Loucy (cell line): ENCODE data around the gene MACROD2.

Experiments
- H2AFZ ChIP-seq: fragments of 200-600 bp; sonication (generic); 2 replicates; pipeline ENCODE4 v1.6.0; 2016; ENCODE audit warnings: antibody characterized with exemption, mild to moderate bottlenecking, low read length, moderate library complexity
- H3F3A ChIP-seq: fragments of 200-600 bp; 2 replicates; pipeline ENCODE4 v1.6.0; 2016; ENCODE audit warnings: antibody characterized with exemption, low read depth, mild to moderate bottlenecking
- H3K27me3 ChIP-seq: fragments of 200-600 bp; sonication (generic); 2 replicates; pipeline ENCODE4 v1.6.1; 2014; ENCODE audit warnings: low read length, mild to moderate bottlenecking; ENCODE audit not compliant: insufficient read depth, poor library complexity, severe bottlenecking
- H3K36me3 ChIP-seq: fragments of 200-600 bp; sonication (generic); 2 replicates; pipeline ENCODE4 v1.6.1; 2016; ENCODE audit warnings: low read length; ENCODE audit not compliant: insufficient read depth
- H3K4me1 ChIP-seq: fragments of 200-600 bp; sonication (generic); 2 replicates; pipeline ENCODE4 v1.5.1; 2014; ENCODE audit warnings: low read length, mild to moderate bottlenecking; ENCODE audit not compliant: insufficient read depth, poor library complexity, severe bottlenecking
- H3K4me2 ChIP-seq: fragments of 200-600 bp; sonication (generic); 2 replicates; pipeline ENCODE4 v1.6.0; 2014; ENCODE audit warnings: antibody characterized with exemption, low read length, low read depth, mild to moderate bottlenecking; ENCODE audit not compliant: poor library complexity, severe bottlenecking
- H3K4me3 ChIP-seq: fragments of 200-600 bp; sonication (generic); 2 replicates; pipeline ENCODE4 v1.5.1; 2014; ENCODE audit warnings: low read length, mild to moderate bottlenecking, mixed read lengths; ENCODE audit not compliant: poor library complexity, severe bottlenecking
- H3K79me2 ChIP-seq: fragments of 200-600 bp; sonication (generic); 2 replicates; pipeline ENCODE4 v1.6.1; 2014; ENCODE audit warnings: low read length; ENCODE audit not compliant: insufficient read depth
- H3K9ac ChIP-seq: fragments of 200-600 bp; sonication (generic); 2 replicates; pipeline ENCODE4 v1.6.0; 2014; ENCODE audit warnings: mild to moderate bottlenecking, low read depth, low read length, moderate library complexity; ENCODE audit not compliant: poor library complexity, severe bottlenecking
- H3K9me2 ChIP-seq: fragments of 200-600 bp; sonication (generic); replicated peaks from 2 replicates; pipeline ENCODE4 v1.6.1; 2016; ENCODE audit warnings: low read depth, low read length, mixed read lengths
- H3K9me3 ChIP-seq: fragments of 200-600 bp; sonication (generic); 2 replicates; pipeline ENCODE4 v1.6.1; 2014; ENCODE audit warnings: mild to moderate bottlenecking, antibody characterized with exemption, low read length, low read depth; ENCODE audit not compliant: insufficient read depth
- H4K20me1 ChIP-seq: fragments of 200-600 bp; sonication (generic); 2 replicates; pipeline ENCODE4 v1.6.0; 2014; ENCODE audit warnings: antibody characterized with exemption, low read length, mild to moderate bottlenecking; ENCODE audit not compliant: insufficient read depth, poor library complexity, severe bottlenecking
- EZH2phosphoT487 ChIP-seq: fragments of 200-600 bp; IDR thresholded peaks from 2 replicates; pipeline ENCODE4 v1.6.1; 2018; ENCODE audit warnings: antibody characterized with exemption, mild to moderate bottlenecking, moderate library complexity, borderline replicate concordance
- TF ChIP-seq, protein P1 (sequence below): fragments of 200-600 bp; sonication (generic); conservative IDR thresholded peaks from 2 replicates; pipeline ENCODE4 v1.5.1; 2014; ENCODE audit warnings: mild to moderate bottlenecking, antibody characterized with exemption, low read length

Gene MACROD2

DNA sequence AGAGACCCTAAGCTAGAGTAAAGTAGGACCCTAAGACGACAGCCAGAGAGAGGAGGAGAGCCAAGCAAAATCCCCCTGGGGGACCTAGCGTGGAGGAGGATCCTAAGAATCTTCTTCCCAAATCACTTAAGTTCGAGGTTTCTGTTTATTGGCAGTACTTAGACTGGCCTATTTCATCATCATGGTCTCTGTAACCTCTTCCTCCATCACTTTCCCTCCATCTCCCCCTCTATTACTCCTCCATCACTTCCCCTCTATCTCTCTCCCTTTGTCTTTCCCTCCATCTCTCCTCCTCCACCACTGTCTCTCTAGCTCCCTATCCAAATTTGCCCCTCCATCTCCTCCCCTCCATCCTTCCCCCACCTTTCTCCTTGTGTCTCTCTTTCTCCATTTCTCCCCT, 1175.7 kb downstream of the MACROD2 start:
- Histone ChIP-seq H3K79me2 (no peaks in the 10 kb centered on the region), H3K4me1 (no peaks in the 10 kb centered on the region), H3K9ac (no peak overlapping the region), H2AFZ (no peak overlapping the region), H3K4me2 (no peak overlapping the region), H3K4me3 (no peak overlapping the region), H3K9me2 (no peaks in the 10 kb centered on the region), H3K9me3 (peaks cover 3% of the 10 kb centered on the region; the same call in 1 of the 2 replicates), H3K36me3 (no peaks in the 10 kb centered on the region), H4K20me1 (no peaks in the 10 kb centered on the region), H3K27me3 (no peaks in the 10 kb centered on the region), H3F3A (no peaks in the 10 kb centered on the region)
- TF ChIP-seq, protein P1, sequence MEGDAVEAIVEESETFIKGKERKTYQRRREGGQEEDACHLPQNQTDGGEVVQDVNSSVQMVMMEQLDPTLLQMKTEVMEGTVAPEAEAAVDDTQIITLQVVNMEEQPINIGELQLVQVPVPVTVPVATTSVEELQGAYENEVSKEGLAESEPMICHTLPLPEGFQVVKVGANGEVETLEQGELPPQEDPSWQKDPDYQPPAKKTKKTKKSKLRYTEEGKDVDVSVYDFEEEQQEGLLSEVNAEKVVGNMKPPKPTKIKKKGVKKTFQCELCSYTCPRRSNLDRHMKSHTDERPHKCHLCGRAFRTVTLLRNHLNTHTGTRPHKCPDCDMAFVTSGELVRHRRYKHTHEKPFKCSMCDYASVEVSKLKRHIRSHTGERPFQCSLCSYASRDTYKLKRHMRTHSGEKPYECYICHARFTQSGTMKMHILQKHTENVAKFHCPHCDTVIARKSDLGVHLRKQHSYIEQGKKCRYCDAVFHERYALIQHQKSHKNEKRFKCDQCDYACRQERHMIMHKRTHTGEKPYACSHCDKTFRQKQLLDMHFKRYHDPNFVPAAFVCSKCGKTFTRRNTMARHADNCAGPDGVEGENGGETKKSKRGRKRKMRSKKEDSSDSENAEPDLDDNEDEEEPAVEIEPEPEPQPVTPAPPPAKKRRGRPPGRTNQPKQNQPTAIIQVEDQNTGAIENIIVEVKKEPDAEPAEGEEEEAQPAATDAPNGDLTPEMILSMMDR, result no peak
- TF ChIP-seq EZH2phosphoT487, result no peak

DNA sequence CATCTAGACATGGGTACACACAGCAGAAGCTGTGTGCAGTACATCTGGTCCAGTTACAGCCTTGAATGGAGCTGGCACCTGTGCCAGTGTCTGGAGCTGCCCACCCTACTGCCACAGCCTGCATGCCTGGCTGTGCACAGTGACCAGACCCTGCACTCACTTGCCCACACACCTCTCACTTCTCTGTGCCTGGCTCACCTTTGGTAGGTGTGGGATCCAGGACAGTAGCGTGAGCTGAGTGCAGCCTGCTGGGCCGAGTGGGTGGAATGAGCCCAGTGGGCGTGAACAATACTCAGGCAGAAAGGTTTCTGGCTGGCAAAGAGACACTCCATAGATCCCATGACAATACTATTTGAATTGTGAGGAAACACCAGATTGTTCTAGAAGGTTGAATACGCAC, 1181.6 kb downstream of the MACROD2 start:
- Histone ChIP-seq H3K36me3 (no peaks in the 10 kb centered on the region), H2AFZ (no peak overlapping the region), H3K9ac (no peak overlapping the region), H3K4me2 (no peak overlapping the region), H3K4me3 (no peak overlapping the region), H3K27me3 (no peaks in the 10 kb centered on the region), H3F3A (no peaks in the 10 kb centered on the region), H4K20me1 (no peaks in the 10 kb centered on the region), H3K9me2 (no peaks in the 10 kb centered on the region), H3K9me3 (peaks cover 10% of the 10 kb centered on the region; the same call in 1 of the 2 replicates), H3K4me1 (no peaks in the 10 kb centered on the region), H3K79me2 (no peaks in the 10 kb centered on the region)
- TF ChIP-seq, protein P1, result no peak
- TF ChIP-seq EZH2phosphoT487, result no peak

DNA sequence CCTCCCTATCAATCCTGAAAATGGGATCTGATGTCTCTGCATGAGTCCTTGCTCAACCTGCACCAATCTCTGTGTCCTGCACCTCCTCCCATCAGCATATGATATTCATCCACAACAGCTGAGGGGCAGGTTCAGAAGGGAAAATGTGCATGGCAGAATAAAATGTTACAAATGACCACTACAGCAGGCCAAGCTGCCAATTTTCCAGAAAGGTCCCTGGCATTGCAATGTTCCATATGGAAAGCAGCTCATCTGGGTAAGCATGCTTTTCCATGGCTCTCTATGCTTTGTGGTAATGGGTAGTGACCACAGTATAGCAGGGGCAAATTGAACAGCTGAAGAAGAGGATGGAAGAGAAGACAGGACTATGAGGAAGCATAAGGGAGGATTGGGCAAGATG, 1183.3 kb downstream of the MACROD2 start:
- TF ChIP-seq, protein P1, result no peak
- no peak for TF ChIP-seq EZH2phosphoT487

More for the DNA sequence above, 1183.3 kb downstream of the MACROD2 start:
- H3K4me3 ChIP-seq, result no peak overlapping the region
- H3K4me1 ChIP-seq, result no peaks in the 10 kb centered on the region
- no peaks in the 10 kb centered on the region for H3F3A ChIP-seq
- H3K4me2 ChIP-seq, result no peak overlapping the region
- no peak overlapping the region for H3K9ac ChIP-seq
- H3K79me2 ChIP-seq, result no peaks in the 10 kb centered on the region
- peaks cover 8% of the 10 kb centered on the region; the same call in 1 of the 2 replicates for H3K9me3 ChIP-seq
- H2AFZ ChIP-seq, result no peak overlapping the region
- no peaks in the 10 kb centered on the region for H3K27me3 ChIP-seq
- H3K36me3 ChIP-seq, result no peaks in the 10 kb centered on the region
- no peaks in the 10 kb centered on the region for H4K20me1 ChIP-seq
- no peaks in the 10 kb centered on the region for H3K9me2 ChIP-seq
